Panc1 (cell line): ENCODE data around the gene ABCD4. TPM values are rescaled to one million over a fixed set of nuclear protein-coding genes. Genes with fewer than 3 reads are reported as not detected.

Source experiments
- ATAC-seq: fragments of 200-7000 bp; cut with Tn5 transposase; 2 replicates; pipeline ENCODE4 v1.9.1; 2020; ENCODE audit warnings: mild to moderate bottlenecking, moderate library complexity
- BruUV-seq: library from RNA; stranded (reverse); fragments of 400-500 nt; replicated peaks from 2 replicates; lab custom pipeline; 2021; lab: Mats Ljungman, UMichigan
- CTCF ChIA-PET: fragments of 300-600 bp; sonication (Branson Sonifier 250); formaldehyde crosslinking; loops from one replicate; lab custom pipeline; 2022; ENCODE audit warnings: antibody characterized with exemption; lab: Charles Lee
- POLR2A ChIA-PET: fragments of 300-600 bp; sonication (Branson Sonifier 250); formaldehyde crosslinking; loops from one replicate; lab custom pipeline; 2022; ENCODE audit warnings: antibody characterized with exemption; lab: Charles Lee
- DNase-seq: peaks from one replicate; pipeline ENCODE4 v3.0.0-alpha.2; 2010; ENCODE audit warnings: low read depth, low spot score
- H3K27ac ChIP-seq: 2 replicates; pipeline ENCODE4 v1.5.1; 2011; ENCODE audit warnings: mild to moderate bottlenecking, low read length, inconsistent platforms
- H3K27me3 ChIP-seq: fragments of 200-500 bp; sonication (Bioruptor generic); 2 replicates; pipeline ENCODE4 v1.6.0; 2014; ENCODE audit warnings: low read length, inconsistent platforms; ENCODE audit not compliant: control insufficient read depth, insufficient read depth
- H3K36me3 ChIP-seq: fragments of 200-500 bp; sonication (Bioruptor generic); 2 replicates; pipeline ENCODE4 v1.5.1; 2014; ENCODE audit warnings: inconsistent platforms, mild to moderate bottlenecking, low read length, moderate library complexity; ENCODE audit not compliant: control insufficient read depth, insufficient read depth
- H3K4me1 ChIP-seq: 2 replicates; pipeline ENCODE4 v1.5.1; 2011; ENCODE audit warnings: inconsistent platforms, mild to moderate bottlenecking, low read length, moderate library complexity; ENCODE audit not compliant: control insufficient read depth, insufficient read depth
- H3K4me3 ChIP-seq, 2 experiments: 2 replicates each; pipeline ENCODE4 v1.5.1; 2011 to 2012; ENCODE audit warnings: low read depth in 2 of 2, low read length in 2 of 2, mild to moderate bottlenecking in 2 of 2, inconsistent platforms in 1 of 2, moderate library complexity in 1 of 2
- H3K9me3 ChIP-seq: fragments of 200-500 bp; sonication (Bioruptor generic); 2 replicates; pipeline ENCODE4 v1.5.1; 2014; ENCODE audit warnings: low read depth, mild to moderate bottlenecking, inconsistent platforms, low read length, moderate library complexity; ENCODE audit not compliant: control insufficient read depth, insufficient read depth
- CTCF ChIP-seq: fragments of 450-650 bp; IDR thresholded peaks from 2 replicates; pipeline ENCODE4 v1.5.1; 2017; ENCODE audit warnings: mild to moderate bottlenecking
- POLR2AphosphoS5 ChIP-seq: IDR thresholded peaks from 2 replicates; pipeline ENCODE4 v1.6.1; 2012; ENCODE audit warnings: mild to moderate bottlenecking, low read depth, low read length, moderate library complexity
- REST ChIP-seq, 2 experiments: IDR thresholded peaks; 2 replicates each; pipeline ENCODE4 v1.6.1; 2011 to 2012; ENCODE audit warnings: low read depth in 2 of 2, control low read depth in 1 of 2, low read length in 1 of 2, mild to moderate bottlenecking in 1 of 2, moderate library complexity in 1 of 2; ENCODE audit not compliant: insufficient read depth in 1 of 2
- SIN3A ChIP-seq: IDR thresholded peaks from 2 replicates; pipeline ENCODE4 v1.6.1; 2012; ENCODE audit warnings: low read depth, mild to moderate bottlenecking, low read length, moderate library complexity, borderline replicate concordance; ENCODE audit not compliant: insufficient read depth
- TCF7L2 ChIP-seq: IDR thresholded peaks from 2 replicates; pipeline ENCODE4 v1.6.1; 2011; ENCODE audit warnings: mild to moderate bottlenecking, low read depth, low read length, inconsistent platforms
- in situ Hi-C: cut with HindIII; loops from 2 replicates; pipeline ENCODE4 v1.10.0; 2016; ENCODE audit warnings: low sequenced_read_pairs, low pct_unique_long_range_greater_than_20kb
- intact Hi-C: fragments of 100-400 bp; cut with micrococcal nuclease; formaldehyde crosslinking; loops from one replicate; pipeline ENCODE4 v1.10.0; 2022; ENCODE audit not compliant: unreplicated experiment
- total RNA-seq: library from RNA; stranded (reverse); gene quantifications from one replicate; pipeline ENCODE4 v1.2.1, GENCODE V29; 2021; ENCODE audit not compliant: unreplicated experiment

ABCD4 gene
- total RNA-seq, 1 experiment from 2014 or later, result 24.4 TPM

GRCh38 chr14:74299061-74299545 lies 3.6 kb downstream of the ABCD4 start:
- ChIA-PET CTCF (interaction anchor here (0.6 kb wide), 1 partner anchor 8 kb away, joined by 6 read pairs; no protein-coding TSS in a partner anchor), POLR2A (interaction anchor here (0.6 kb wide), 2 partner anchors 25 to 180 kb away, joined by 3 to 8 read pairs; no protein-coding TSS in a partner anchor)
- intact Hi-C loops (no loop called here), in situ Hi-C loops (no loop called here)
- Histone ChIP-seq H3K27me3 (no peaks in the 10 kb centered on the region), H3K9me3 (no peaks in the 10 kb centered on the region), H3K27ac (no peak overlapping the region), H3K4me1 (no peaks in the 10 kb centered on the region), H3K4me3 (no peak overlapping the region), H3K36me3 (peaks cover 3% of the 10 kb centered on the region; the same call in 1 of the 2 replicates)
- BruUV-seq, result no TSS peak
- TF ChIP-seq POLR2AphosphoS5 (no peak), CTCF (no peak), TCF7L2 (no peak), SIN3A (no peak), REST (IDR thresholded peaks at IDR 0.05; ENCODE audit: insufficient read depth in 1 of 2, low read depth in 2 of 2, low read length in 1 of 2) (no peak)
- ATAC-seq (no peak), DNase-seq (no peak)

GRCh38 chr14:74297986-74298385 lies 4.7 kb downstream of the ABCD4 start:
- Histone ChIP-seq H3K27ac (no peak overlapping the region), H3K4me3 (no peak overlapping the region), H3K4me1 (no peaks in the 10 kb centered on the region), H3K27me3 (no peaks in the 10 kb centered on the region), H3K9me3 (no peaks in the 10 kb centered on the region), H3K36me3 (peaks cover 3% of the 10 kb centered on the region; the same call in 1 of the 2 replicates)
- BruUV-seq, result TSS peak; percentile 25
- DNase-seq, result no peak
- intact Hi-C loops, result no loop called here
- POLR2A ChIA-PET, result no interaction called here
- ATAC-seq, result no peak
- in situ Hi-C loops, result no loop called here
- CTCF ChIA-PET, result no interaction called here
- no peak for TF ChIP-seq REST (IDR thresholded peaks at IDR 0.05; ENCODE audit: insufficient read depth in 1 of 2, low read depth in 2 of 2, low read length in 1 of 2)
- TF ChIP-seq CTCF, result no peak
- TF ChIP-seq TCF7L2, result no peak
- TF ChIP-seq POLR2AphosphoS5, result no peak
- TF ChIP-seq SIN3A, result no peak
